Thoracic aorta (tissue), 2 donors: ENCODE measurements around the gene TADA3. TPM values are rescaled to one million over a fixed set of nuclear protein-coding genes. Genes with fewer than 3 reads are reported as not detected.

Experiments
- ATAC-seq: fragments of 150-250 bp; one replicate; pipeline ENCODE4 v1.8.0; 2017; ENCODE audit warnings: low read depth; ENCODE audit not compliant: insufficient number of reproducible peaks, low FRiP score
- DNase-seq: peaks from one replicate; pipeline ENCODE4 v3.0.0-alpha.2; 2020; ENCODE audit warnings: low spot score
- H3K27ac ChIP-seq, 2 donors: fragments of 200-600 bp; sonication (generic); 1 replicate in 1 of 2; 2 replicates in 1 of 2; pipeline ENCODE4 v1.5.1; 2016; ENCODE audit warnings: mild to moderate bottlenecking in 2 of 2, moderate library complexity in 2 of 2
- H3K27me3 ChIP-seq: fragments of 200-600 bp; sonication (generic); replicated peaks from 2 replicates; pipeline ENCODE4 v1.6.0; 2016; ENCODE audit warnings: mild to moderate bottlenecking; ENCODE audit not compliant: insufficient read depth
- H3K36me3 ChIP-seq: fragments of 200-600 bp; sonication (generic); one replicate; pipeline ENCODE4 v1.5.1; 2016
- H3K4me1 ChIP-seq, 2 donors: fragments of 200-600 bp; sonication (generic); 1 replicate in 1 of 2; 2 replicates in 1 of 2; pipeline versions ENCODE4 v1.5.1 to v1.6.0; 2016; ENCODE audit warnings: low read depth in 2 of 2, mild to moderate bottlenecking in 1 of 2; ENCODE audit not compliant: control insufficient read depth in 1 of 2
- H3K4me3 ChIP-seq: fragments of 200-600 bp; sonication (generic); 2 replicates; pipeline ENCODE4 v1.5.1; 2016; ENCODE audit warnings: mild to moderate bottlenecking
- H3K9me3 ChIP-seq: fragments of 200-600 bp; sonication (generic); 2 replicates; pipeline ENCODE4 v1.5.1; 2016
- CTCF ChIP-seq: fragments of 200-600 bp; sonication (generic); IDR thresholded peaks from one replicate; pipeline ENCODE4 v1.5.1; 2019; ENCODE audit warnings: antibody characterized with exemption
- total RNA-seq, 2 donors: library from RNA; depleted of rRNA; stranded (reverse); fragments of >200 nt; gene quantifications; one replicate each; pipeline versions ENCODE4 v1.1.0 to v1.2.3, GENCODE V29; 2016

TADA3 gene
- total RNA-seq, 2 donors from 2014 or later = 61.7 to 73.6 TPM

- no peaks in the 10 kb centered on the region for H3K9me3 ChIP-seq
These were observed 45.0 kb downstream of the TADA3 start for GRCh38 chr3:9747267-9747666.

GRCh38 chr3:9746330-9746729 is 45.9 kb downstream of the TADA3 start:
- ATAC-seq = no peak
- Histone ChIP-seq H3K27me3 (no peaks in the 10 kb centered on the region), H3K27ac (no peak overlapping the region), H3K36me3 (peaks cover 62% of the 10 kb centered on the region), H3K4me1 (peaks cover 0 to 17% of the 10 kb centered on the region in 2 donors), H3K4me3 (no peak overlapping the region), H3K9me3 (no peaks in the 10 kb centered on the region)
- TF ChIP-seq CTCF = no peak
- DNase-seq = no peak

More at GRCh38 chr3:9747267-9747666, 45.0 kb downstream of the TADA3 start:
- DNase-seq (no peak), ATAC-seq (no peak)
- Histone ChIP-seq H3K4me1 (peaks cover 0 to 24% of the 10 kb centered on the region in 2 donors), H3K27ac (no peak overlapping the region), H3K27me3 (no peaks in the 10 kb centered on the region), H3K36me3 (peaks cover 52% of the 10 kb centered on the region), H3K4me3 (no peak overlapping the region)
- no peak for TF ChIP-seq CTCF

- no peak overlapping the region for H3K27ac ChIP-seq
- H3K36me3 ChIP-seq = peaks cover 70% of the 10 kb centered on the region
- H3K9me3 ChIP-seq = no peaks in the 10 kb centered on the region
- H3K4me1 ChIP-seq = peaks cover 0 to 9% of the 10 kb centered on the region in 2 donors
- no peak for DNase-seq
- no peak for TF ChIP-seq CTCF
- no peak for ATAC-seq
- no peak overlapping the region for H3K4me3 ChIP-seq
- no peaks in the 10 kb centered on the region for H3K27me3 ChIP-seq
These were observed 46.8 kb downstream of the TADA3 start for GRCh38 chr3:9745521-9745920.

- Histone ChIP-seq H3K4me3 (no peak overlapping the region), H3K9me3 (no peaks in the 10 kb centered on the region), H3K4me1 (peaks cover 0 to 4% of the 10 kb centered on the region in 2 donors), H3K27me3 (no peaks in the 10 kb centered on the region), H3K36me3 (peaks cover 83% of the 10 kb centered on the region), H3K27ac (no peak overlapping the region)
- ATAC-seq = no peak
- DNase-seq = no peak
- TF ChIP-seq CTCF = no peak
These were observed 48.1 kb downstream of the TADA3 start for GRCh38 chr3:9744162-9744561.

- DNase-seq (no peak), ATAC-seq (no peak)
- H3K9me3 ChIP-seq = no peaks in the 10 kb centered on the region
- no peaks in the 10 kb centered on the region for H3K4me1 ChIP-seq
- H3K36me3 ChIP-seq = peaks cover 89% of the 10 kb centered on the region
- H3K27me3 ChIP-seq = no peaks in the 10 kb centered on the region
- no peak for TF ChIP-seq CTCF
- H3K4me3 ChIP-seq = no peak overlapping the region
- no peak overlapping the region for H3K27ac ChIP-seq
These were observed 48.7 kb downstream of the TADA3 start for GRCh38 chr3:9743548-9743947.
